ENCODE measurements around the gene CYB5RL.
"Not testable (repeated sequence)": the region's sequence is repeated elsewhere in the genome, so short reads cannot be mapped to it uniquely, and the experiment has no call there.

- TF ChIP-seq CTCF (IDR thresholded peaks at IDR 0.05; ENCODE audit: extremely low read depth in 1 of 2, insufficient read depth in 1 of 2, low read depth in 1 of 2, low read length in 2 of 2); EZH2 (IDR thresholded peaks at IDR 0.05; ENCODE audit: borderline replicate concordance, low read depth, low read length, severe bottlenecking); POLR2A (IDR thresholded peaks at IDR 0.05; ENCODE audit: low read depth, low read length); FOS (IDR thresholded peaks at IDR 0.05; ENCODE audit: borderline replicate concordance, insufficient read depth, low read length); POLR2AphosphoS5 (IDR thresholded peaks at IDR 0.05; ENCODE audit: insufficient read depth, low read depth, low read length); GATA2 (IDR thresholded peaks at IDR 0.05; ENCODE audit: insufficient read depth, insufficient read length, low read depth, low read length); MYC (IDR thresholded peaks at IDR 0.05; ENCODE audit: low read depth, low read length); JUN (IDR thresholded peaks at IDR 0.05; ENCODE audit: borderline replicate concordance, insufficient read depth, insufficient read length, low read depth): not testable (repeated sequence)
Observed at GRCh38 chr1:54166357-54166756, 33.5 kb downstream of the CYB5RL start.

All from endothelial cell of umbilical vein (primary cell).